ENCODE data around the gene AUTS2.

AUTS2 gene

GRCh38 chr7:69912141-69912540 lies 313.9 kb downstream of the AUTS2 start:
- DNase-seq: no peak

- DNase-seq: no peak
Measured at GRCh38 chr7:69912846-69913245, 314.6 kb downstream of the AUTS2 start.

- no peak for DNase-seq
Measured at GRCh38 chr7:69919426-69920111, 321.3 kb downstream of the AUTS2 start.

GRCh38 chr7:69920797-69921196 lies 322.5 kb downstream of the AUTS2 start:
- DNase-seq: no peak

GRCh38 chr7:69922026-69922803 lies 323.9 kb downstream of the AUTS2 start:
- DNase-seq: no peak

- DNase-seq: no peak
Measured at GRCh38 chr7:69927461-69927860, 329.2 kb downstream of the AUTS2 start.

GRCh38 chr7:69928621-69929020 lies 330.3 kb downstream of the AUTS2 start:
- DNase-seq: no peak

GRCh38 chr7:69929622-69930021 lies 331.3 kb downstream of the AUTS2 start:
- DNase-seq: no peak

GRCh38 chr7:69932034-69932628 lies 333.9 kb downstream of the AUTS2 start:
- DNase-seq: peak; percentile 16

- no peak for DNase-seq
Measured at GRCh38 chr7:69934144-69934903, 336.0 kb downstream of the AUTS2 start.

GRCh38 chr7:69935107-69935506 lies 336.8 kb downstream of the AUTS2 start:
- no peak for DNase-seq

GRCh38 chr7:69937097-69937496 lies 338.8 kb downstream of the AUTS2 start:
- DNase-seq: no peak

GRCh38 chr7:69939317-69939716 lies 341.0 kb downstream of the AUTS2 start:
- no peak for DNase-seq

- DNase-seq: no peak
Measured at GRCh38 chr7:69941077-69941651, 342.9 kb downstream of the AUTS2 start.

GRCh38 chr7:69942573-69942972 lies 344.3 kb downstream of the AUTS2 start:
- no peak for DNase-seq

GRCh38 chr7:69946901-69947300 lies 348.6 kb downstream of the AUTS2 start:
- DNase-seq: no peak

GRCh38 chr7:69947998-69948397 lies 349.7 kb downstream of the AUTS2 start:
- no peak for DNase-seq

- no peak for DNase-seq
Measured at GRCh38 chr7:69949122-69949521, 350.8 kb downstream of the AUTS2 start.

GRCh38 chr7:69951458-69951857 lies 353.2 kb downstream of the AUTS2 start:
- no peak for DNase-seq

- DNase-seq: no peak
Measured at GRCh38 chr7:69953136-69954067, 355.1 kb downstream of the AUTS2 start.

- DNase-seq: no peak
Measured at GRCh38 chr7:69956541-69956940, 358.3 kb downstream of the AUTS2 start.

GRCh38 chr7:69957661-69958060 lies 359.4 kb downstream of the AUTS2 start:
- no peak for DNase-seq

All from suppressor macrophage treated with lipopolysaccharide for 4 hours (primary cell).